Measurements from ENCODE around the gene YJU2. TPM values are rescaled to one million over a fixed set of nuclear protein-coding genes. Genes with fewer than 3 reads are reported as not detected.
"Not testable (repeated sequence)": the region's sequence is repeated elsewhere in the genome, so short reads cannot be mapped to it uniquely, and the experiment has no call there.

Gene YJU2
- total and polyA plus RNA-seq, 12 donors: 7.9 to 32.8 (median 10.5) TPM

- no peak overlapping the region for H3K4me3 ChIP-seq
- H3K9me3 ChIP-seq: peaks cover 0 to 7% (median 0%) of the 10 kb centered on the region in 11 donors
- intact Hi-C loops (cut with DNase I): no loop called here
- no peak overlapping the region for H3K27ac ChIP-seq
- no peaks in the 10 kb centered on the region for H3K36me3 ChIP-seq
- H3K4me1 ChIP-seq: no peaks in the 10 kb centered on the region
- no peak for DNase-seq
- ATAC-seq: no peak
- 64% methylated on average over 10 of the region's 10 CpGs for WGBS, 2 donors
- H3K27me3 ChIP-seq: peaks cover 0 to 18% (median 0%) of the 10 kb centered on the region in 7 donors
- no peak for TF ChIP-seq CTCF (IDR thresholded peaks at IDR 0.05)
Measured at GRCh38 chr19:4215807-4216206, 31.1 kb upstream of the YJU2 start.

- H3K4me3 ChIP-seq: no peak overlapping the region
- no peak for ATAC-seq
- H3K9me3 ChIP-seq: peaks cover 0 to 7% (median 0%) of the 10 kb centered on the region in 11 donors
- intact Hi-C loops (cut with DNase I): no loop called here
- 79 to 85% methylated on average over 6 of the region's 6 CpGs for WGBS, 2 donors
- H3K36me3 ChIP-seq: no peaks in the 10 kb centered on the region
- H3K27ac ChIP-seq: no peak overlapping the region
- no peak for DNase-seq
- H3K4me1 ChIP-seq: no peaks in the 10 kb centered on the region
- peaks cover 0 to 10% (median 0%) of the 10 kb centered on the region in 7 donors for H3K27me3 ChIP-seq
- no peak for TF ChIP-seq CTCF (IDR thresholded peaks at IDR 0.05)
Measured at GRCh38 chr19:4216846-4217245, 30.0 kb upstream of the YJU2 start.

- peak in 1 of 8 donors; percentile 18 for ATAC-seq
- Histone ChIP-seq H3K4me1 (no peaks in the 10 kb centered on the region), H3K9me3 (peaks cover 0 to 7% (median 0%) of the 10 kb centered on the region in 11 donors), H3K27me3 (peaks cover 0 to 2% (median 0%) of the 10 kb centered on the region in 7 donors), H3K36me3 (no peaks in the 10 kb centered on the region), H3K27ac (no peak overlapping the region), H3K4me3 (no peak overlapping the region)
- TF ChIP-seq CTCF (IDR thresholded peaks at IDR 0.05): no peak
- DNase-seq: no peak
- 93 to 95% methylated on average over 65 to 81 of the region's 81 CpGs for WGBS, 2 donors
- intact Hi-C loops (cut with DNase I): no loop called here
Measured at GRCh38 chr19:4217429-4218264, 29.2 kb upstream of the YJU2 start.

- H3K9me3 ChIP-seq; H3K36me3 ChIP-seq; DNase-seq; H3K27ac ChIP-seq; H3K27me3 ChIP-seq; ATAC-seq; intact Hi-C loops (cut with DNase I); H3K4me1 ChIP-seq; H3K4me3 ChIP-seq: not testable (repeated sequence)
- WGBS, 2 donors: 93 to 95% methylated on average over 1 of the region's 1 CpG
Measured at GRCh38 chr19:4218523-4218922, 28.4 kb upstream of the YJU2 start.

GRCh38 chr19:4220188-4220587 lies 26.7 kb upstream of the YJU2 start:
- Histone ChIP-seq H3K36me3 (no peaks in the 10 kb centered on the region), H3K27me3 (no peaks in the 10 kb centered on the region), H3K4me1 (no peaks in the 10 kb centered on the region), H3K9me3 (peaks cover 0 to 7% (median 0%) of the 10 kb centered on the region in 11 donors), H3K4me3 (no peak overlapping the region), H3K27ac (no peak overlapping the region)
- intact Hi-C loops (cut with DNase I): no loop called here
- 90% methylated on average over 7 of the region's 7 CpGs for WGBS, 2 donors
- DNase-seq (no peak), ATAC-seq (no peak)
- no peak for TF ChIP-seq CTCF (IDR thresholded peaks at IDR 0.05)

All from heart right ventricle (tissue), 16 donors.